Adrenal gland (tissue), 12 donors: ENCODE measurements around the gene FOXP2. TPM values are rescaled to one million over a fixed set of nuclear protein-coding genes. Genes with fewer than 3 reads are reported as not detected.

Experiments used
- DNase-seq, 7 donors: peaks; one replicate each; pipeline ENCODE4 v3.0.0-alpha.2; 2019 to 2020
- H3K27ac ChIP-seq, 5 donors: fragments of 200-600 bp; sonication (generic) in 4 of 5; 1 replicate in 3 of 5; 2 replicates in 2 of 5; pipeline versions ENCODE4 v1.5.1 to v1.8.0; 2016 to 2020; ENCODE audit warnings: mild to moderate bottlenecking in 1 of 5
- H3K27me3 ChIP-seq: fragments of 200-600 bp; 2 replicates; pipeline ENCODE4 v1.8.0; 2021
- H3K36me3 ChIP-seq, 2 donors: fragments of 200-600 bp; replicated peaks in 1 of 2; 1 replicate in 1 of 2; 2 replicates in 1 of 2; pipeline versions ENCODE4 v1.5.1 to v1.8.0; 2018 to 2022
- H3K4me1 ChIP-seq, 2 donors: fragments of 200-600 bp; replicated peaks in 1 of 2; 1 replicate in 1 of 2; 2 replicates in 1 of 2; pipeline versions ENCODE4 v1.5.1 to v1.8.0; 2018 to 2021
- H3K4me3 ChIP-seq, 4 donors: fragments of 200-600 bp; sonication (generic) in 3 of 4; one replicate each; pipeline ENCODE4 v1.5.1; 2016 to 2018
- H3K9me3 ChIP-seq, 3 donors: fragments of 200-600 bp; sonication (generic) in 1 of 3; replicated peaks in 1 of 3; 1 replicate in 2 of 3; 2 replicates in 1 of 3; pipeline versions ENCODE4 v1.5.1 to v1.8.0; 2016 to 2021
- CTCF ChIP-seq, 6 experiments: fragments of 450-650 bp in 4 of 6; fragments of 200-600 bp in 2 of 6; sonication (generic) in 1 of 6; IDR thresholded peaks; 1 replicate in 5 of 6; 2 replicates in 1 of 6; pipeline versions ENCODE4 v1.5.1 to v1.8.0; 2016 to 2021; ENCODE audit warnings: antibody characterized with exemption in 6 of 6, mild to moderate bottlenecking in 2 of 6, moderate library complexity in 1 of 6
- POLR2A ChIP-seq, 2 donors: fragments of 450-650 bp; IDR thresholded peaks; one replicate each; pipeline ENCODE4 v1.6.1; 2017; ENCODE audit warnings: antibody characterized with exemption in 2 of 2, mild to moderate bottlenecking in 2 of 2, moderate library complexity in 1 of 2
- WGBS, 4 donors: extraction: QIAGEN DNeasy Blood & Tissue Kit in 2 of 4; methylation state at CpG; one replicate each; pipeline versions ENCODE4 v1.1.5 to v1.1.7; 2013 to 2017; 5-methylcytosine and 5-hydroxymethylcytosine counted together
- intact Hi-C, 2 donors: fragments of 100-400 bp; cut with DNase I; formaldehyde crosslinking; loops; one replicate each; pipeline versions ENCODE4 v1.14.1 to v1.15.0; 2022 to 2023
- polyA plus RNA-seq, 3 donors: library from polyadenylated mRNA; stranded (reverse); fragments of 200-250 nt in 2 of 3; fragments of 350-450 nt in 1 of 3; fragmentation: Illumina TruSeq in 1 of 3; extraction: RNeasy Lipid Tissue Mini Kit (QIAGEN cat#74804) in 1 of 3; gene quantifications; one replicate each; pipeline ENCODE4 v1.2.3, GENCODE V29; 2013 to 2014
- total RNA-seq, 9 donors: library from RNA; depleted of rRNA in 4 of 9; stranded (reverse); fragments of >200 nt in 4 of 9; fragments of 120-200 nt in 1 of 9; fragmentation: NEBNext Ultra II Directional in 1 of 9; extraction: Animal tissue kit (Norgen Biotek cat#: 25700) in 1 of 9; gene quantifications; one replicate each; pipeline versions ENCODE4 v1.1.0 to v1.2.4, GENCODE V29; 2013 to 2023
- donor health status: healthy with polysubstance abuse.
- donor health status: Bipolar disorder and iron deficiency.
- donor health status: DM: yes; HTN: yes; CAD: no.
- donor health status: DM: no; HTN: no; CAD: no.
- donor health status: DM: no; HTN: no; CAD: no.
- donor health status: DM: yes; HTN: yes; CAD: no.

The FOXP2 gene
- total and polyA plus RNA-seq, 12 donors: 1.1 to 14.5 (median 2.7) TPM

DNA sequence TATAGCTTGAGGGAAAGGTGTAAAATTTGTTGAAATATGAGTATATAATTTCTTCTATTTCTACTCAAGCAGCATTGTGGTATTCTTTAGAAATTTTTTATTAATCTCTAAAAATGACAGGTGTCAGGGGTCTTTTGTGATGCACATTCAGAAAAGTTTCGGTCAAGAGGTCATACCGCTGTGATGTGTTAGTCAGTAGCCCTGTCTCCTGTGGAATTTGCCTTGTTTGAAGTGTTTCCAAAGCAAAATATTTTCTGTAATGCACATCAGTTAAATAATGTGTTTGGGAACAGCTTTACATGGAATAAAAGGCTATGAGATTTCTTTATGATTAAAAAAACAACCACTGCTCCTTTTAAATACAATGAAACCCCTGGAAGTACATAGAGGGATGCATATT lies 35.8 kb downstream of the FOXP2 start:
- H3K4me1 ChIP-seq: no peaks in the 10 kb centered on the region
- intact Hi-C loops: no loop called here
- 80 to 92% (median 87%) methylated on average over 2 of the region's 2 CpGs for WGBS, 4 donors

GRCh38 chr7:114459574-114459973 lies 45.0 kb downstream of the FOXP2 start:
- DNase-seq: no peak
- Histone ChIP-seq H3K27ac (no peak overlapping the region), H3K4me1 (no peaks in the 10 kb centered on the region), H3K9me3 (no peaks in the 10 kb centered on the region), H3K4me3 (no peak overlapping the region), H3K27me3 (no peaks in the 10 kb centered on the region), H3K36me3 (no peaks in the 10 kb centered on the region)
- intact Hi-C loops: no loop called here
- TF ChIP-seq POLR2A (IDR thresholded peaks at IDR 0.05) (no peak), CTCF (IDR thresholded peaks at IDR 0.05) (no peak)
- WGBS, 4 donors: 94 to 97% (median 95%) methylated on average over 12 of the region's 12 CpGs

More for the DNA sequence above, 35.8 kb downstream of the FOXP2 start:
- Histone ChIP-seq H3K4me3 (no peak overlapping the region), H3K9me3 (no peaks in the 10 kb centered on the region), H3K27ac (no peak overlapping the region), H3K36me3 (no peaks in the 10 kb centered on the region), H3K27me3 (no peaks in the 10 kb centered on the region)
- no peak for DNase-seq
- TF ChIP-seq POLR2A (IDR thresholded peaks at IDR 0.05): no peak
- TF ChIP-seq CTCF (IDR thresholded peaks at IDR 0.05): no peak

GRCh38 chr7:114460021-114460420 lies 45.4 kb downstream of the FOXP2 start:
- 69 to 86% (median 76%) methylated on average over 2 of the region's 2 CpGs for WGBS, 4 donors
- H3K36me3 ChIP-seq: no peaks in the 10 kb centered on the region
- H3K27me3 ChIP-seq: no peaks in the 10 kb centered on the region
- no peak overlapping the region for H3K27ac ChIP-seq
- intact Hi-C loops: no loop called here
- TF ChIP-seq POLR2A (IDR thresholded peaks at IDR 0.05): no peak
- TF ChIP-seq CTCF (IDR thresholded peaks at IDR 0.05): no peak
- no peaks in the 10 kb centered on the region for H3K4me1 ChIP-seq
- H3K4me3 ChIP-seq: no peak overlapping the region
- no peaks in the 10 kb centered on the region for H3K9me3 ChIP-seq
- no peak for DNase-seq

GRCh38 chr7:114466917-114467316 lies 52.3 kb downstream of the FOXP2 start:
- TF ChIP-seq POLR2A (IDR thresholded peaks at IDR 0.05) (no peak), CTCF (IDR thresholded peaks at IDR 0.05) (no peak)
- intact Hi-C loops: no loop called here

More at GRCh38 chr7:114466917-114467316, 52.3 kb downstream of the FOXP2 start:
- Histone ChIP-seq H3K4me3 (no peak overlapping the region), H3K4me1 (no peaks in the 10 kb centered on the region), H3K9me3 (no peaks in the 10 kb centered on the region), H3K27ac (no peak overlapping the region), H3K27me3 (no peaks in the 10 kb centered on the region), H3K36me3 (no peaks in the 10 kb centered on the region)
- no peak for DNase-seq
